IMR-90 (cell line): Measurements from ENCODE around the gene NPM1. TPM values are rescaled to one million over a fixed set of nuclear protein-coding genes. Genes with fewer than 3 reads are reported as not detected.

Experiments used
- ATAC-seq: fragments of 200-7000 bp; cut with Tn5 transposase; 2 replicates; pipeline ENCODE4 v1.9.1; 2020; ENCODE audit warnings: low read depth, mild to moderate bottlenecking, moderate library complexity
- BruUV-seq: library from RNA; stranded (reverse); fragments of 400-500 nt; replicated peaks from 2 replicates; lab custom pipeline; 2021; lab: Mats Ljungman, UMichigan
- CTCF ChIA-PET: fragments of 300-600 bp; formaldehyde crosslinking; extraction: SDS; loops from one replicate; lab custom pipeline; 2021; ENCODE audit warnings: antibody characterized with exemption; lab: Yijun Ruan, JAX
- POLR2A ChIA-PET: fragments of 300-600 bp; sonication (Branson Sonifier 250); formaldehyde crosslinking; loops from one replicate; lab custom pipeline; 2022; ENCODE audit warnings: antibody characterized with exemption; ENCODE audit not compliant: unreplicated experiment; lab: Charles Lee
- DNase-seq: peaks from one replicate; pipeline ENCODE4 v3.0.0; 2013
- H2AFZ ChIP-seq: replicated peaks from 2 replicates; pipeline ENCODE3; 2013; ENCODE audit warnings: low read length, mild to moderate bottlenecking; ENCODE audit not compliant: poor library complexity
- H2AK5ac ChIP-seq: 2 replicates; pipeline ENCODE4 v1.6.1; 2013; ENCODE audit warnings: low read depth, low read length, inconsistent platforms
- H2AK9ac ChIP-seq: replicated peaks from 2 replicates; pipeline ENCODE3; 2013; ENCODE audit warnings: mild to moderate bottlenecking, low read depth, low read length, moderate library complexity; ENCODE audit not compliant: poor library complexity
- H2BK120ac ChIP-seq: 2 replicates; pipeline ENCODE4 v1.6.1; 2013; ENCODE audit warnings: low read depth, low read length, inconsistent platforms
- H2BK15ac ChIP-seq: 3 replicates; pipeline ENCODE4 v1.6.1; 2013; ENCODE audit warnings: low read depth, low read length, inconsistent platforms
- H2BK20ac ChIP-seq: 2 replicates; pipeline ENCODE4 v1.6.1; 2013; ENCODE audit warnings: low read depth, mild to moderate bottlenecking, inconsistent platforms, low read length, moderate library complexity
- H2BK5ac ChIP-seq: 2 replicates; pipeline ENCODE4 v1.6.1; 2013; ENCODE audit warnings: mild to moderate bottlenecking, low read depth, low read length, inconsistent platforms; ENCODE audit not compliant: poor library complexity, severe bottlenecking
- H3K14ac ChIP-seq: replicated peaks from 2 replicates; pipeline ENCODE4 v1.6.1; 2013; ENCODE audit warnings: low read depth, low read length, inconsistent platforms
- H3K18ac ChIP-seq: 2 replicates; pipeline ENCODE4 v1.6.1; 2013; ENCODE audit warnings: low read depth, low read length, control low read depth
- H3K23ac ChIP-seq: 2 replicates; pipeline ENCODE4 v1.6.1; 2013; ENCODE audit warnings: low read depth, low read length, inconsistent platforms
- H3K27ac ChIP-seq: 2 replicates; pipeline ENCODE4 v1.5.1; 2013; ENCODE audit warnings: mild to moderate bottlenecking, control low read depth, low read length; ENCODE audit not compliant: insufficient read depth
- H3K27me3 ChIP-seq: 2 replicates; pipeline ENCODE4 v1.6.1; 2013; ENCODE audit warnings: low read length; ENCODE audit not compliant: control insufficient read depth, insufficient read depth
- H3K36me3 ChIP-seq: 2 replicates; pipeline ENCODE4 v1.6.1; 2013; ENCODE audit warnings: low read length, mixed read lengths; ENCODE audit not compliant: control insufficient read depth, insufficient read depth
- H3K4ac ChIP-seq: 2 replicates; pipeline ENCODE4 v1.6.1; 2013; ENCODE audit warnings: low read depth, low read length, inconsistent platforms
- H3K4me1 ChIP-seq: 2 replicates; pipeline ENCODE4 v1.6.1; 2013; ENCODE audit warnings: low read length, mixed read lengths; ENCODE audit not compliant: control insufficient read depth, insufficient read depth
- H3K4me2 ChIP-seq: 2 replicates; pipeline ENCODE4 v1.6.1; 2013; ENCODE audit warnings: low read depth, mild to moderate bottlenecking, control low read depth, low read length, moderate library complexity
- H3K4me3 ChIP-seq: 2 replicates; pipeline ENCODE4 v1.5.1; 2013; ENCODE audit warnings: low read depth, mild to moderate bottlenecking, control low read depth, low read length, moderate library complexity; ENCODE audit not compliant: insufficient read depth
- H3K56ac ChIP-seq: 2 replicates; pipeline ENCODE4 v1.6.1; 2013; ENCODE audit warnings: low read length, inconsistent platforms; ENCODE audit not compliant: insufficient read depth; ENCODE audit errors: extremely low read depth
- H3K79me1 ChIP-seq, 2 experiments: 2 replicates each; pipeline ENCODE4 v1.6.1; 2013; ENCODE audit warnings: low read length in 2 of 2, inconsistent platforms in 1 of 2, low read depth in 1 of 2
- H3K9ac ChIP-seq: 2 replicates; pipeline ENCODE4 v1.6.1; 2013; ENCODE audit warnings: low read depth, low read length, control low read depth
- H3K9me1 ChIP-seq: 2 replicates; pipeline ENCODE4 v1.6.1; 2013; ENCODE audit warnings: low read length, inconsistent platforms; ENCODE audit not compliant: insufficient read depth
- H3K9me3 ChIP-seq: 2 replicates; pipeline ENCODE4 v1.6.1; 2013; ENCODE audit warnings: low read length; ENCODE audit not compliant: control insufficient read depth, insufficient read depth
- H4K20me1 ChIP-seq: 2 replicates; pipeline ENCODE4 v1.6.1; 2013; ENCODE audit warnings: low read length, inconsistent platforms; ENCODE audit not compliant: insufficient read depth
- H4K5ac ChIP-seq: 2 replicates; pipeline ENCODE4 v1.6.1; 2013; ENCODE audit warnings: mild to moderate bottlenecking, low read depth, low read length, control low read depth
- H4K8ac ChIP-seq, 2 experiments: 2 replicates each; pipeline ENCODE4 v1.6.1; 2013; ENCODE audit warnings: low read depth in 2 of 2, low read length in 2 of 2, control low read depth in 1 of 2, inconsistent platforms in 1 of 2
- H4K91ac ChIP-seq: 2 replicates; pipeline ENCODE4 v1.6.1; 2013; ENCODE audit warnings: low read depth, low read length, inconsistent platforms; ENCODE audit not compliant: insufficient read depth
- BHLHE40 ChIP-seq: fragments of 150-350 bp; IDR thresholded peaks from 2 replicates; pipeline ENCODE4 v1.6.1; 2016; ENCODE audit warnings: mild to moderate bottlenecking, low read depth, low read length
- CEBPB ChIP-seq: IDR thresholded peaks from 2 replicates; pipeline ENCODE4 v1.6.1; 2012; ENCODE audit warnings: low read depth, low read length, improper control_type of control experiment
- CHD1 ChIP-seq: IDR thresholded peaks from 2 replicates; pipeline ENCODE4 v1.6.1; 2012; ENCODE audit warnings: low read depth, low read length, improper control_type of control experiment
- FOS ChIP-seq: fragments of 150-350 bp; IDR thresholded peaks from 2 replicates; pipeline ENCODE4 v1.6.1; 2016; ENCODE audit warnings: low read depth, low read length
- MAFK ChIP-seq: IDR thresholded peaks from 2 replicates; pipeline ENCODE4 v1.6.1; 2012; ENCODE audit warnings: low read depth, low read length, improper control_type of control experiment
- MAZ ChIP-seq: IDR thresholded peaks from 2 replicates; pipeline ENCODE4 v1.6.1; 2012; ENCODE audit warnings: low read depth, mild to moderate bottlenecking, low read length, improper control_type of control experiment, moderate library complexity, borderline replicate concordance
- MXI1 ChIP-seq: IDR thresholded peaks from 2 replicates; pipeline ENCODE4 v1.6.1; 2012; ENCODE audit warnings: low read depth, mild to moderate bottlenecking, low read length, moderate library complexity, borderline replicate concordance
- NFE2L2 ChIP-seq: fragments of 150-350 bp; IDR thresholded peaks from 2 replicates; pipeline ENCODE4 v1.6.1; 2016; ENCODE audit warnings: low read depth, mild to moderate bottlenecking, low read length
- POLR2A ChIP-seq: IDR thresholded peaks from 2 replicates; pipeline ENCODE4 v1.6.1; 2012; ENCODE audit warnings: mild to moderate bottlenecking, low read depth, low read length
- RAD21 ChIP-seq: IDR thresholded peaks from 2 replicates; pipeline ENCODE4 v1.6.1; 2012; ENCODE audit warnings: low read length, improper control_type of control experiment
- RFX5 ChIP-seq: IDR thresholded peaks from 2 replicates; pipeline ENCODE4 v1.8.0; 2012; ENCODE audit warnings: low read depth, mild to moderate bottlenecking, low read length, moderate library complexity
- SMC3 ChIP-seq: fragments of 150-350 bp; IDR thresholded peaks from 2 replicates; pipeline ENCODE4 v1.6.1; 2016; ENCODE audit warnings: low read depth, mild to moderate bottlenecking, antibody characterized with exemption, low read length, moderate library complexity
- WGBS, 2 experiments: methylation state at CpG; one replicate each; pipeline versions ENCODE4 v1.1.5 to v1.1.7; 2013; ENCODE audit warnings: missing lambda C conversion rate in 2 of 2; ENCODE audit not compliant: insufficient read length in 1 of 2; ENCODE audit errors: extremely low coverage in 2 of 2; 5-methylcytosine and 5-hydroxymethylcytosine counted together
- dilution Hi-C: fragments of 300-500 bp; cut with HindIII; formaldehyde crosslinking; loops from one replicate; pipeline ENCODE4 v1.14.3; 2018; ENCODE audit warnings: low sequenced_read_pairs; ENCODE audit not compliant: unreplicated experiment
- in situ Hi-C: fragments of 300-500 bp; cut with MboI; formaldehyde crosslinking; loops from 3 replicates; pipeline ENCODE4 v1.14.3; 2019; ENCODE audit warnings: low sequenced_read_pairs, inconsistent platforms, mixed read lengths
- intact Hi-C: fragments of 100-400 bp; cut with micrococcal nuclease; formaldehyde crosslinking; loops from 2 replicates; pipeline ENCODE4 v1.10.0; 2022
- polyA plus RNA-seq, 3 experiments: library from polyadenylated mRNA; depleted of rRNA; stranded (reverse); fragments of >200 nt; gene quantifications; 2 replicates each; pipeline ENCODE4 v1.2.3, GENCODE V29; 2012; ENCODE audit warnings: low replicate concordance in 1 of 3
- total RNA-seq: library from RNA; depleted of rRNA; stranded (reverse); fragments of >200 nt; gene quantifications from 2 replicates; pipeline ENCODE4 v1.2.3, GENCODE V29; 2012
- TF ChIP-seq, protein P1 (sequence below): conservative IDR thresholded peaks from 2 replicates; pipeline ENCODE4 v1.5.1; 2012; ENCODE audit warnings: mild to moderate bottlenecking, low read depth, low read length, improper control_type of control experiment
- TF ChIP-seq, protein P2 (sequence below): fragments of 150-350 bp; IDR thresholded peaks from 2 replicates; pipeline ENCODE4 v1.6.1; 2017; ENCODE audit warnings: mild to moderate bottlenecking, antibody characterized with exemption, low read length, low read depth
- TF ChIP-seq, protein P3 (sequence below): fragments of 150-350 bp; IDR thresholded peaks from 2 replicates; pipeline ENCODE4 v1.6.1; 2016; ENCODE audit warnings: low read depth, mild to moderate bottlenecking, low read length, moderate library complexity, borderline replicate concordance

Gene NPM1
- total and polyA plus RNA-seq, 2 of the 4 experiments (the other 2 are of a cell fraction) = 856 to 929 TPM

DNA sequence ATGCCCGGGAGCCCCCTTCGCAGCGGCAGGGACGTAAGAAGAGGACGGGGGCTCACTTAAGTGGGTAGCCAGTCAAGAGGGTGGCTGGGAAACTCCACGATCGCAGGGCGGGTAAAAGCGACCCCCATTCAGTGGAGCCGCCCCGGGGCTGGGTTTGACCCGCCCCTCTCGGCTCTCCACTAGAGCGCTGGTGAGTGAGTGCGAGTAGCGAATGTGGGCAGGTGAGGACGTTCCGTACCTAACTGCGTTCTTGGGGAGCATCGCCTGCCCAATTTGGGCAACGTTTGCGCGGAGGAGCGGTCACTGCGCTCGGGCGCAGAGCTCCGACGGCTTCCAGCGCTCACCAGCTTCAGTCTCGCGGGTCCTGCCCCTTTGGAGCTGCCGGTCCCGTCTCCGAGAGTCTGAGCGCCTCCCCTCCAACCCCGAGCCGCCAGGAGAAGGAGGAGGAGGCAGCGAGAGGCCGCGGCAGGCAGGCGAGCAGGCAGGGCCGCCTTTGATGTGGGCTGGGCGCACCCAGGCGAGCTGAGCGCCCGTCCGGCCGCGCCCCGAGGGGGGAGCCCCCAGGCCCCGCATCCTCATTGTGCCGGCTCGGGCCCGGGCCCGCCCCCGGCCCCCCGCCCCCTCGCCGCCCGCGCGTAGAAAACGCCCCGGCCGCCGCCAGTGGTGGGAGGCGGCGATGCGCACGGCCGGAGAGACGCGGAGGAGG lies 31.5 kb downstream of the NPM1 start, which contains the start of gene FGF18:
Gene FGF18, plus strand, starts transcription at position 666 of the 706 bp plus-strand sequence. CDS start 553 bp downstream, outside the sequence.
- ATAC-seq = peak; percentile 49
- Histone ChIP-seq H4K91ac (no peak within 1 kb of the TSS), H3K18ac (no peak within 1 kb of the TSS), H3K27ac (no peak within 1 kb of the TSS), H3K79me1 (peaks cover 3 to 6% of the 10 kb centered on the region in 2 experiments; a peak in 2 of 4 replicates), H3K27me3 (no peaks in the 10 kb centered on the region; the same call in 1 of the 2 replicates), H2BK120ac (no peak within 1 kb of the TSS), H2BK5ac (no peak within 1 kb of the TSS), H3K4ac (no peak within 1 kb of the TSS), H4K5ac (no peak within 1 kb of the TSS), H2BK20ac (no peak within 1 kb of the TSS), H3K9me3 (no peaks in the 10 kb centered on the region), H2BK15ac (no peak within 1 kb of the TSS), H2AK5ac (no peak within 1 kb of the TSS), H4K8ac (no peak within 1 kb of the TSS), H4K20me1 (peaks cover 46% of the 10 kb centered on the region), H3K9me1 (no peaks in the 10 kb centered on the region), H3K4me1 (peaks cover 2% of the 10 kb centered on the region; the same call in 1 of the 2 replicates), H2AFZ (peak within 1 kb of the TSS; percentile 56), H3K56ac (no peak within 1 kb of the TSS), H3K4me2 (peak within 1 kb of the TSS; percentile 63), H3K4me3 (peak within 1 kb of the TSS; percentile 34), H2AK9ac (peak within 1 kb of the TSS; percentile 1), H3K36me3 (peaks cover 2% of the 10 kb centered on the region; the same call in 1 of the 2 replicates), H3K9ac (no peak within 1 kb of the TSS), H3K23ac (no peak within 1 kb of the TSS), H3K14ac (no peak within 1 kb of the TSS)
- BruUV-seq = no TSS peak
- dilution Hi-C loops (no loop called here), in situ Hi-C loops (loop anchor here (5.0 to 25.0 kb wide), 4 partner anchors 488 to 868 kb away; partner anchors contain the start of genes EFCAB9, STK10 and UBTD2), intact Hi-C loops (loop anchor here (1.0 to 10.0 kb wide), 6 partner anchors 176 to 768 kb away; partner anchors contain the start of gene STK10)
- POLR2A ChIA-PET = no interaction called here
- CTCF ChIA-PET = interaction anchor here (0.6 to 2.6 kb wide), 18 partner anchors 16 to 590 kb away, joined by 3 to 13 read pairs (median 5); no protein-coding TSS in a partner anchor
- peak; percentile 51 for DNase-seq
- WGBS, 2 experiments = 5% methylated on average over 15 of the region's 74 CpGs; no CpG with 5 or more reads in 1 of the 2 experiments
- TF ChIP-seq CEBPB = no peak
- TF ChIP-seq RAD21 = no peak
- TF ChIP-seq CHD1 = no peak
- no peak for TF ChIP-seq MAFK
- TF ChIP-seq SMC3 = no peak
- no peak for TF ChIP-seq NFE2L2
- TF ChIP-seq MAZ = no peak
- no peak for TF ChIP-seq BHLHE40
- no peak for TF ChIP-seq RFX5
- TF ChIP-seq, protein P1, sequence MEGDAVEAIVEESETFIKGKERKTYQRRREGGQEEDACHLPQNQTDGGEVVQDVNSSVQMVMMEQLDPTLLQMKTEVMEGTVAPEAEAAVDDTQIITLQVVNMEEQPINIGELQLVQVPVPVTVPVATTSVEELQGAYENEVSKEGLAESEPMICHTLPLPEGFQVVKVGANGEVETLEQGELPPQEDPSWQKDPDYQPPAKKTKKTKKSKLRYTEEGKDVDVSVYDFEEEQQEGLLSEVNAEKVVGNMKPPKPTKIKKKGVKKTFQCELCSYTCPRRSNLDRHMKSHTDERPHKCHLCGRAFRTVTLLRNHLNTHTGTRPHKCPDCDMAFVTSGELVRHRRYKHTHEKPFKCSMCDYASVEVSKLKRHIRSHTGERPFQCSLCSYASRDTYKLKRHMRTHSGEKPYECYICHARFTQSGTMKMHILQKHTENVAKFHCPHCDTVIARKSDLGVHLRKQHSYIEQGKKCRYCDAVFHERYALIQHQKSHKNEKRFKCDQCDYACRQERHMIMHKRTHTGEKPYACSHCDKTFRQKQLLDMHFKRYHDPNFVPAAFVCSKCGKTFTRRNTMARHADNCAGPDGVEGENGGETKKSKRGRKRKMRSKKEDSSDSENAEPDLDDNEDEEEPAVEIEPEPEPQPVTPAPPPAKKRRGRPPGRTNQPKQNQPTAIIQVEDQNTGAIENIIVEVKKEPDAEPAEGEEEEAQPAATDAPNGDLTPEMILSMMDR = no peak
- TF ChIP-seq FOS = no peak
- no peak for TF ChIP-seq MXI1
- TF ChIP-seq, protein P2, sequence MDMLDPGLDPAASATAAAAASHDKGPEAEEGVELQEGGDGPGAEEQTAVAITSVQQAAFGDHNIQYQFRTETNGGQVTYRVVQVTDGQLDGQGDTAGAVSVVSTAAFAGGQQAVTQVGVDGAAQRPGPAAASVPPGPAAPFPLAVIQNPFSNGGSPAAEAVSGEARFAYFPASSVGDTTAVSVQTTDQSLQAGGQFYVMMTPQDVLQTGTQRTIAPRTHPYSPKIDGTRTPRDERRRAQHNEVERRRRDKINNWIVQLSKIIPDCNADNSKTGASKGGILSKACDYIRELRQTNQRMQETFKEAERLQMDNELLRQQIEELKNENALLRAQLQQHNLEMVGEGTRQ = no peak
- TF ChIP-seq POLR2A = no peak
- TF ChIP-seq, protein P3, sequence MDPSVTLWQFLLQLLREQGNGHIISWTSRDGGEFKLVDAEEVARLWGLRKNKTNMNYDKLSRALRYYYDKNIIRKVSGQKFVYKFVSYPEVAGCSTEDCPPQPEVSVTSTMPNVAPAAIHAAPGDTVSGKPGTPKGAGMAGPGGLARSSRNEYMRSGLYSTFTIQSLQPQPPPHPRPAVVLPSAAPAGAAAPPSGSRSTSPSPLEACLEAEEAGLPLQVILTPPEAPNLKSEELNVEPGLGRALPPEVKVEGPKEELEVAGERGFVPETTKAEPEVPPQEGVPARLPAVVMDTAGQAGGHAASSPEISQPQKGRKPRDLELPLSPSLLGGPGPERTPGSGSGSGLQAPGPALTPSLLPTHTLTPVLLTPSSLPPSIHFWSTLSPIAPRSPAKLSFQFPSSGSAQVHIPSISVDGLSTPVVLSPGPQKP = no peak
